ENCODE results near the gene RNF141.

Gene RNF141

GRCh38 chr11:10497371-10498021, 43.5 kb downstream of the RNF141 start:
- no peak for DNase-seq (ENCODE audit: low spot score)

GRCh38 chr11:10496296-10496936, 44.6 kb downstream of the RNF141 start:
- DNase-seq (ENCODE audit: low spot score), result no peak

GRCh38 chr11:10495464-10495786, 45.6 kb downstream of the RNF141 start:
- DNase-seq (ENCODE audit: low spot score), result no peak

- DNase-seq (ENCODE audit: low spot score), result no peak
Observed at GRCh38 chr11:10494636-10495463, 46.1 kb downstream of the RNF141 start.

- DNase-seq (ENCODE audit: low spot score), result no peak
Observed at GRCh38 chr11:10493041-10493663, 47.8 kb downstream of the RNF141 start.

GRCh38 chr11:10492084-10492483, 48.9 kb downstream of the RNF141 start:
- no peak for DNase-seq (ENCODE audit: low spot score)

GRCh38 chr11:10490398-10491241, 50.4 kb downstream of the RNF141 start:
- DNase-seq (ENCODE audit: low spot score), result peak; percentile 99

- peak; percentile 12 for DNase-seq (ENCODE audit: low spot score)
Observed at GRCh38 chr11:10490032-10490397, 51.0 kb downstream of the RNF141 start.

- DNase-seq (ENCODE audit: low spot score), result no peak
Observed at GRCh38 chr11:10488934-10489691, 51.9 kb downstream of the RNF141 start.

- DNase-seq (ENCODE audit: low spot score), result no peak
Observed at GRCh38 chr11:10488121-10488933, 52.7 kb downstream of the RNF141 start.

- no peak for DNase-seq (ENCODE audit: low spot score)
Observed at GRCh38 chr11:10487002-10487647, 53.9 kb downstream of the RNF141 start.

- no peak for DNase-seq (ENCODE audit: low spot score)
Observed at GRCh38 chr11:10486161-10486840, 54.7 kb downstream of the RNF141 start.

GRCh38 chr11:10485646-10486045, 55.3 kb downstream of the RNF141 start:
- DNase-seq (ENCODE audit: low spot score), result no peak

GRCh38 chr11:10484461-10485180, 56.4 kb downstream of the RNF141 start:
- DNase-seq (ENCODE audit: low spot score), result no peak

GRCh38 chr11:10483584-10483983, 57.4 kb downstream of the RNF141 start:
- no peak for DNase-seq (ENCODE audit: low spot score)

GRCh38 chr11:10483174-10483573, 57.8 kb downstream of the RNF141 start:
- no peak for DNase-seq (ENCODE audit: low spot score)

- DNase-seq (ENCODE audit: low spot score), result no peak
Observed at GRCh38 chr11:10481560-10482349, 59.2 kb downstream of the RNF141 start.

- no peak for DNase-seq (ENCODE audit: low spot score)
Observed at GRCh38 chr11:10480760-10481159, 60.2 kb downstream of the RNF141 start.

Data from AG08395 (cell line).